Activated T-cell treated with anti-CD3 and anti-CD28 coated beads, Interleukin-2, amount 50 U/mL, for 24 hours (primary cell): ENCODE measurements around the gene KIF11.
"Not testable (repeated sequence)": the region's sequence is repeated elsewhere in the genome, so short reads cannot be mapped to it uniquely, and the experiment has no call there.

ENCODE experiments used
- DNase-seq: peaks from one replicate; pipeline ENCODE4 v3.0.0-alpha.2; 2020
- H3K27ac Mint-ChIP-seq: 2 replicates; pipeline ENCODE4 v1.8.0; 2020; ENCODE audit warnings: mild to moderate bottlenecking, mixed read lengths
- H3K27me3 Mint-ChIP-seq: 2 replicates; pipeline ENCODE4 v1.8.0; 2020; ENCODE audit warnings: mixed read lengths
- H3K36me3 Mint-ChIP-seq: 2 replicates; pipeline ENCODE4 v1.8.0; 2020; ENCODE audit warnings: low read depth, mixed read lengths
- H3K4me1 Mint-ChIP-seq: 2 replicates; pipeline ENCODE4 v1.8.0; 2020; ENCODE audit warnings: low read depth, mixed read lengths
- H3K4me3 Mint-ChIP-seq: 2 replicates; pipeline ENCODE4 v1.8.0; 2020; ENCODE audit warnings: mild to moderate bottlenecking, moderate library complexity, mixed read lengths
- H3K9me3 Mint-ChIP-seq: 2 replicates; pipeline ENCODE4 v1.8.0; 2020; ENCODE audit warnings: mixed read lengths

The KIF11 gene

DNA sequence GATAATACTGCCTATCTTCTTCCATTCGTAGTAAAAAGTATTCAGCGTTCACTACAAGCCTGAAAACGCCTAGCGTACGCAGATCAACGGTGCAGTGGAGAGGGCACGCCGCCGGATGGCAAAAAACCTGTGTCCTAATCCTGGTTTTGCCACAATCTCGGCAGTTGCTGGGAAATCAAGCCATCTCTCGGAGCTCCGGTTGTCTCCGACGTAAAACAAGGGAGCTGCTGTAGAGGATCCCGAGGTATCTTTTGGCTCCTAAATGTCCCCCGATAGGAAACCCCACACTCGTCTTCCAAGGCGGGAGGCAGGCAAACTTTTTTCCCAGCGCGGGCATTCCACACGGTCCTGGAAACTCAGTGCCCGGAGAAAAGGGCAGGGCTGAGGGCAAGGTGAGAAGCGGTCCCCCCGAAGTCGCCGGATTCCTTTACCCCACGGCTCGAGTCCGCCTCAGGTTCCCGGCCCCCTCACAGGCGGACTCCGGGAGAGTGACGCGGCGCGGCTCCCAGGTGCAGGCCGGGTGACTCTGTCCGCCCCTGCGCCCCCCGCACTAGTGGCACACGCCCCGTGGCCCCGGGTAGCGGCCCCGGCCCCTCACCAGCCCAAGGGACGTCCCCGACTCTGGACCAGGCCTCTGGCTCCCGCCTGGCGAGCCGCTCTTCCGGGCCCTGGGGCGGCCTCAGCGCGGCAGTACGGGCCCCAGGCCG is 19.7 kb upstream of the KIF11 start:
- Mint-ChIP-seq H3K4me3 (peak overlapping the region; percentile 87), H3K27ac (peak overlapping the region; percentile 93), H3K27me3 (no peaks in the 10 kb centered on the region), H3K36me3 (peaks cover 26% of the 10 kb centered on the region), H3K4me1 (peaks cover 45% of the 10 kb centered on the region), H3K9me3 (no peaks in the 10 kb centered on the region)
- peak; percentile 58 for DNase-seq

DNA sequence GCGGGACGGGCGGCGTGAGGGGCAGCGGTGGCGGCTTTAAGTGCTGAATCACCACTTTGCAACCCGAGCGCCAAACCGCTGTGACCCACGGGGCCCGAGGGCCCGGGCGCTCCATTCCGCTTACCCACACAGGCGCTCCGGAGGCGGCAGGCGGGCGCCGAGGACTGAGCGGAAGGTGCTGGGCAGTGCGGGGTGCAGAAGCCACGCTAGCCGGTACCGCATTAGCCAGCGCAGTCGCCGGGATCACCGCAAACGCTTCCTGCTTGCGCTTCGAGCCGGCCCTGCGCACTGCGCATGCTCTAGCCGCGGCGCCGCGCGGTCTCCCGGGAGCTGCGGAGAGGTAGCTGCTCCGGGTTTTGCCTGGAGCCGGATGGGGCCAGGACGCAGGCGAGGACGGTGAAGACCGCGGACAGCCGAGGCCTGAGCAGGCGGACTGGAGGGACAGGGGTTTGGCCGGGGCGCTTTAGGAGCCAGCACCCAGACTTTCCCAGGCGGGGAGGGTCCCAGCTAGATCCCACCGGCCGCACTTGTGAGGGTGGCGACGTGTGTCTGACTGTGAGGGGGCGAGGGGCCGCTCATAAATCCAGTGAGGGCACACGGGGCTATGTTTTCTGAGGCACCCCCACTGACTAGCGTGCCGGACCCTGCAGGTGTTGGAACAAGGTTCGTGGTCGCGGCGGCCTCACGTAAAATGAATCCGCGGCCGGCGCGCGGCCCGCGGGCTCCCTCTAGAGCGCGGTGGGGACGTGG is 19.0 kb upstream of the KIF11 start, which contains the start of gene IDE:
Gene IDE, minus strand, starts transcription at position 296 of the 750 bp plus-strand sequence. Its CDS starts 74 bp downstream, at position 222.
- H3K9me3 Mint-ChIP-seq: no peaks in the 10 kb centered on the region
- no peaks in the 10 kb centered on the region for H3K27me3 Mint-ChIP-seq
- H3K4me3 Mint-ChIP-seq: peak within 1 kb of the TSS; percentile 87
- peak; percentile 91 for DNase-seq
- H3K4me1 Mint-ChIP-seq: peaks cover 44% of the 10 kb centered on the region
- H3K36me3 Mint-ChIP-seq: peaks cover 23% of the 10 kb centered on the region
- peak within 1 kb of the TSS; percentile 93 for H3K27ac Mint-ChIP-seq

- H3K27ac Mint-ChIP-seq: peak overlapping the region; percentile 93
- H3K27me3 Mint-ChIP-seq: no peaks in the 10 kb centered on the region
- peak overlapping the region; percentile 87 for H3K4me3 Mint-ChIP-seq
- H3K9me3 Mint-ChIP-seq: no peaks in the 10 kb centered on the region
- peaks cover 38% of the 10 kb centered on the region for H3K4me1 Mint-ChIP-seq
- H3K36me3 Mint-ChIP-seq: peaks cover 16% of the 10 kb centered on the region
- DNase-seq: no peak
Measured at GRCh38 chr10:92574548-92575261, 18.2 kb upstream of the KIF11 start.

- DNase-seq: no peak
- no peaks in the 10 kb centered on the region for H3K27me3 Mint-ChIP-seq
- H3K9me3 Mint-ChIP-seq: no peaks in the 10 kb centered on the region
- no peak overlapping the region for H3K4me3 Mint-ChIP-seq
- H3K27ac Mint-ChIP-seq: no peak overlapping the region
- H3K36me3 Mint-ChIP-seq: peaks cover 9% of the 10 kb centered on the region
- peaks cover 33% of the 10 kb centered on the region for H3K4me1 Mint-ChIP-seq
Measured at GRCh38 chr10:92575961-92576360, 17.0 kb upstream of the KIF11 start.

DNA sequence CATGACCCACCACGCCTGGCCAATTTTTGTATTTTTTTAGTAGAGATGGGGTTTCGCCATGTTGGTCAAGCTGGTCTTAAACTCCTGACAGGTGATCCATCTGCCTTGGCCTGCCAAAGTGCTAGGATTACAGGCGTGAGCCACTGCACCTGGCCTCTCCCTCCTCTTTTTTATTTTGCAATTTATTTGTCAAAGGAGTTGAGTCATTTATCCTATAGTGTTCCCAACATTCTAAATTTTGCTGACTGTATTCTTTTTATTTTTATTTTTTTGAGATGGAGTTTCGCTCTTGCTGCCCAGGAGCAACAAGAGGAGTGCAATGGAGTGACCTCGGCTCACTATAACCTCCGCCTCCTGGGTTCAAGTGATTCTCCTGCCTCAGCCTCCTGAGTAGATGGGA is 10.6 kb upstream of the KIF11 start:
- not testable (repeated sequence) for H3K36me3 Mint-ChIP-seq, H3K27ac Mint-ChIP-seq, H3K4me1 Mint-ChIP-seq, H3K9me3 Mint-ChIP-seq, H3K4me3 Mint-ChIP-seq, H3K27me3 Mint-ChIP-seq, DNase-seq

DNA sequence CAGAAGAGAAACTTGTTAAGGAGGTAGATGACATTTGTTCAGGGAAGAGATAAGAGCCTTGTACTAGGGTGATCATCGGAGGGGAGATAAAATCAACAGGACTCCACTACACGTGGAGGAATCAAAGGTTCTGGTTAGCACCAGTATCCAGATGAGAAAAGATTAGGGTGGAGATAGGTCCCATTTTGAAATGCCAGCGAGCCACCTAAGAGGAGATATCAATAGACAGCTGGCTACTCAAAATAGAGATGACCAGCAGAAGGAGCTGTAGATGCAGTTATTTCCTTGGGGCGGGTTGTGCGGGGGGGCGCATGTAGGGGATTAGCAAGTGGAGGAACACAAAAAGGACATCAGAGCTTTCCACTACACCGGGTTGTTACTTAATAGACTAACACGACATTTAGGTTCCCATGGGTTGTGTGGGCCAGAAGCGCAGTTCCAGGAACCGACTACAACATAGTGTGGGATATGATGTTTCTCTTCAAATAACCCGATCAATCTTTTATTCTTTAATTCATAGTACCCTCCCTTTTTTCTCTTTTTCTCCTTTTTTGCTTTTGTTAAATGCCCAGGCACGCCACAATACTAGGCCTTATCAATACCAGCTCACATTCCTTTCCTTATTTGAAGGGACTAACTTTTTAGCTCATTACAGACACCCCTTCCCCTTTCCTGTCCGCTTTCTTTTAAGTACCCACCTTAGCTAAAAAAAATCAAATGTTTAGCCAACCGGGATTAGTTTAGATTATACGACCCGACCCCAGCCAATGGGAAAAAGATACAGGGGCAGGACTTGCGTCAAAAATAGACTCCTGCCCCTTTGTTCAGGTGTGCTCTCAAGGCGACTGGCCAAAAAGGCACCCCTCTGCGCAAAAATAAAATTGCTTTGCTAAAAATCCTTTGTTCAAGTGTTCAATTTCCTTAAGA is 2.0 kb upstream of the KIF11 start:
- Mint-ChIP-seq H3K9me3 (no peaks in the 10 kb centered on the region), H3K4me3 (peak overlapping the region; percentile 93), H3K27me3 (no peaks in the 10 kb centered on the region), H3K27ac (peak overlapping the region; percentile 97), H3K36me3 (peaks cover 21% of the 10 kb centered on the region), H3K4me1 (peaks cover 32% of the 10 kb centered on the region)
- DNase-seq: no peak

DNA sequence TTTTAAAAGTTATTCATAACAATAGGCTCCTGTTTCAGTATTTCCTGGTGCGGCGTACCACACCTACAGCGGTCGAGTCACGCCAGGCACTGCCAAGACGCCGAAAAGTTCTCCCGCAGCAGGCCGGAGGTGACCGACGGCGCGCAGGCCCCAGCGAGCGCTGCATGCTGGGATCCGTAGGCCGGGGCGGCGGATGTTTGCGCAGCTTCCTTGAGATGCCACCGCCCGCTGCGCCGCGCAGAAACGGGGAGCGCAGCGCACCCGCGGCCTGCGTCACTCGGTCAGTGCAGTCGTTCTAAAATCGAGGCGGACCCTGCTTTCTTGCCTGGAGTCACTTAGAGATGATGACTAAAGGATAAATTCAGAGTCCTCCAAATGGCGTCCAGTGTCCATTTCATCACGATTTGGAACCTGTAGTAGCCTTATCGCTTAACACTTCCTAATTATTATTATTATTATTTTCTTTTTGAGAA is 1.3 kb upstream of the KIF11 start:
- Mint-ChIP-seq H3K4me3 (peak overlapping the region; percentile 93), H3K4me1 (peaks cover 35% of the 10 kb centered on the region), H3K36me3 (peaks cover 21% of the 10 kb centered on the region), H3K9me3 (no peaks in the 10 kb centered on the region), H3K27me3 (no peaks in the 10 kb centered on the region), H3K27ac (peak overlapping the region; percentile 97)
- DNase-seq: peak; percentile 91

GRCh38 chr10:92593619-92594588 is 974 bp downstream of the KIF11 start:
- no peaks in the 10 kb centered on the region for H3K27me3 Mint-ChIP-seq
- H3K4me3 Mint-ChIP-seq: peak overlapping the region; percentile 93
- no peaks in the 10 kb centered on the region for H3K9me3 Mint-ChIP-seq
- peak overlapping the region; percentile 97 for H3K27ac Mint-ChIP-seq
- DNase-seq: no peak
- H3K4me1 Mint-ChIP-seq: peaks cover 40% of the 10 kb centered on the region
- H3K36me3 Mint-ChIP-seq: peaks cover 24% of the 10 kb centered on the region

DNA sequence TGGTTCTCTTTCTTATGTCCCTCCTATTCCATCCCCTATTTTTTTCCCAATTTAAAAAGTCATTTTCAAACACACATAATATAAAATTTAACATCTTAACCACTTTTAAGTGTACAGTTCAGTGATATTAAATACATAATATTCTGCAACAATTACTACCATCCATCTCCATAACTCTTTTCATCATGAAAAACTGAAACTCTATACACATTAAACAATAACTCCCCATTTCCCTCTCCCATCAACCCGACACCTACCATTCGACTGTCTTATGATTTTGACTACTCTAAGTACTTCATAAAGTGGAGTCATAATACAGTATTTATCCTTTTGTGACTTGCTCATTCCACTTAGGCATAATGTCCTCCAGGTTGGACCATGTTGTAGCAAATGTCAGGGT is 2.6 kb downstream of the KIF11 start:
- peak overlapping the region; percentile 93 for H3K4me3 Mint-ChIP-seq
- no peak for DNase-seq
- no peaks in the 10 kb centered on the region for H3K27me3 Mint-ChIP-seq
- H3K27ac Mint-ChIP-seq: peak overlapping the region; percentile 1
- peaks cover 24% of the 10 kb centered on the region for H3K36me3 Mint-ChIP-seq
- peaks cover 37% of the 10 kb centered on the region for H3K4me1 Mint-ChIP-seq
- H3K9me3 Mint-ChIP-seq: no peaks in the 10 kb centered on the region

GRCh38 chr10:92598321-92598720 is 5.4 kb downstream of the KIF11 start:
- no peak overlapping the region for H3K4me3 Mint-ChIP-seq

DNA sequence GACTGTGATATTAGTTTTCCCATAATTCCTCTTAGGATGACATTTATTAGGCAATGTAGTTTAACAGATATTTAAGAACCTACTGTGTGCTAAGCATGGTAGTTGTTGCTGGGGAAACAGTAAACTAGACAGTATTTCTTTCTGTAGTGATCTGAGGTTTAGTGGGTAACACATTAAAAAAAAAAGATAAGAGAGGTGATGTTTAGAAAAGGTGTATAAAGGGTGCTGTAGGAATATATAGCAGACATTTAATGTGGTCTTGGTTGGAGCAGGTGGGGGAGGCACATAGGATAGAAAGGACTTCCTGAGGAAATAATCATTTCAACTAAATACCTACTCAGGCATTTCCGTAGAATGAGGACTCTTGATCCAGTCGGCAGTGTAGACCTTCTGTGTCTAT is 11.9 kb downstream of the KIF11 start:
- DNase-seq: no peak
- no peak overlapping the region for H3K27ac Mint-ChIP-seq
- H3K9me3 Mint-ChIP-seq: no peaks in the 10 kb centered on the region
- peaks cover 49% of the 10 kb centered on the region for H3K36me3 Mint-ChIP-seq
- no peak overlapping the region for H3K4me3 Mint-ChIP-seq
- H3K27me3 Mint-ChIP-seq: no peaks in the 10 kb centered on the region
- peaks cover 27% of the 10 kb centered on the region for H3K4me1 Mint-ChIP-seq

More at GRCh38 chr10:92598321-92598720, 5.4 kb downstream of the KIF11 start:
- Mint-ChIP-seq H3K4me1 (peaks cover 33% of the 10 kb centered on the region), H3K9me3 (no peaks in the 10 kb centered on the region), H3K27me3 (no peaks in the 10 kb centered on the region), H3K27ac (no peak overlapping the region), H3K36me3 (peaks cover 26% of the 10 kb centered on the region)
- no peak for DNase-seq

DNA sequence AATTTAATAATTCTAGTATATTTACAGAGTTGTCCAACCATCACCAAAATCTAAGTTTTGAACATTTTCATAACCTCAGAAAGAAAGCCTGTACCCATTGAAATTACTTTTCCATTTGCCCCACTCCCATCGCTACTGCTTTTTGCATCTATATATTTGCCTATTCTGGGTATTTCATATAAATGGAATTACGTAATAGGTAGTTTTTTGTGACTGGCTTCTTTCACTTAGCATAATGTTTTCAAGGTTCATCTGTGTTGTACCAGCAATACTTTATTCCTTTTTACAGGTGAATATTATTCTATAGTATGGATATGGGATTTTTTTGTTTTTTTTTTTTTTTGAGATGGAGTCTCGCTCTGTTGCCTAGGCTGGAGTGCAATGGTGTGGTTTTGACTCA is 22.6 kb downstream of the KIF11 start:
- Mint-ChIP-seq H3K27me3 (no peaks in the 10 kb centered on the region), H3K4me3 (no peak overlapping the region), H3K4me1 (no peaks in the 10 kb centered on the region), H3K9me3 (no peaks in the 10 kb centered on the region), H3K36me3 (peaks cover 73% of the 10 kb centered on the region), H3K27ac (no peak overlapping the region)
- DNase-seq: no peak

GRCh38 chr10:92619368-92619767 is 26.4 kb downstream of the KIF11 start:
- H3K27me3 Mint-ChIP-seq: no peaks in the 10 kb centered on the region
- H3K36me3 Mint-ChIP-seq: peaks cover 76% of the 10 kb centered on the region
- H3K27ac Mint-ChIP-seq: no peak overlapping the region
- no peaks in the 10 kb centered on the region for H3K4me1 Mint-ChIP-seq
- no peak for DNase-seq
- H3K9me3 Mint-ChIP-seq: no peaks in the 10 kb centered on the region
- H3K4me3 Mint-ChIP-seq: no peak overlapping the region
